H1 (cell line): Measurements from ENCODE around the gene CLEC7A. TPM values are rescaled to one million over a fixed set of nuclear protein-coding genes. Genes with fewer than 3 reads are reported as not detected.

ENCODE experiments used
- CTCF ChIA-PET: fragments of 300-600 bp; sonication (Branson Sonifier 250); formaldehyde crosslinking; loops from one replicate; lab custom pipeline; 2021; ENCODE audit not compliant: partially characterized antibody; lab: Charles Lee
- POLR2A ChIA-PET: fragments of 300-600 bp; sonication (Branson Sonifier 250); formaldehyde crosslinking; loops from one replicate; lab custom pipeline; 2021; ENCODE audit warnings: inconsistent platforms; ENCODE audit not compliant: partially characterized antibody; lab: Charles Lee
- DNase-seq, 2 experiments: peaks; one replicate each; pipeline versions ENCODE4 v3.0.0 to v3.0.0-alpha.2; 2010 to 2022; ENCODE audit warnings: low spot score in 2 of 2, low read depth in 1 of 2, mixed read lengths in 1 of 2
- FAIRE-seq: peaks from 2 replicates; lab custom pipeline; 2011; peaks lifted over from hg19 to GRCh38; lab: Jason Lieb, UNC
- H2AFZ ChIP-seq: 2 replicates; pipeline ENCODE4 v1.8.1; 2012; ENCODE audit warnings: low read length, inconsistent platforms
- H2AK5ac ChIP-seq: 2 replicates; pipeline ENCODE4 v1.6.1; 2013; ENCODE audit warnings: low read depth, low read length
- H2BK120ac ChIP-seq: replicated peaks from 2 replicates; pipeline ENCODE3; 2013; ENCODE audit warnings: low read depth, low read length, inconsistent platforms
- H2BK12ac ChIP-seq: 2 replicates; pipeline ENCODE4 v1.6.1; 2013; ENCODE audit warnings: low read depth, low read length
- H2BK15ac ChIP-seq: 2 replicates; pipeline ENCODE4 v1.6.1; 2013; ENCODE audit warnings: low read length
- H2BK20ac ChIP-seq: 2 replicates; pipeline ENCODE4 v1.6.1; 2013; ENCODE audit warnings: low read length
- H2BK5ac ChIP-seq: 2 replicates; pipeline ENCODE4 v1.6.1; 2013; ENCODE audit warnings: low read depth, low read length
- H3K14ac ChIP-seq: 2 replicates; pipeline ENCODE4 v1.6.1; 2013; ENCODE audit warnings: inconsistent platforms; ENCODE audit not compliant: insufficient read length
- H3K18ac ChIP-seq: 2 replicates; pipeline ENCODE4 v1.6.1; 2013; ENCODE audit warnings: low read length; ENCODE audit errors: extremely low read depth
- H3K23ac ChIP-seq: 2 replicates; pipeline ENCODE4 v1.6.1; 2013; ENCODE audit warnings: inconsistent platforms; ENCODE audit not compliant: insufficient read length
- H3K23me2 ChIP-seq: 2 replicates; pipeline ENCODE4 v1.6.1; 2013; ENCODE audit warnings: low read depth, low read length
- H3K27ac ChIP-seq: 2 replicates; pipeline ENCODE4 v1.6.1; 2011; ENCODE audit warnings: low read depth, low read length, inconsistent platforms
- H3K27me3 ChIP-seq, 4 experiments: replicated peaks in 1 of 4; 1 replicate in 1 of 4; 2 replicates in 3 of 4; pipeline versions ENCODE4 v1.6.1 to v1.8.1; 2011 to 2013; ENCODE audit warnings: low read length in 3 of 4, mild to moderate bottlenecking in 3 of 4, inconsistent platforms in 2 of 4, mixed read lengths in 2 of 4, moderate library complexity in 1 of 4; ENCODE audit not compliant: control insufficient read depth in 3 of 4, insufficient read depth in 3 of 4; ENCODE audit errors: extremely low read depth in 1 of 4
- H3K36me3 ChIP-seq, 4 experiments: 2 replicates each; pipeline versions ENCODE4 v1.6.1 to v1.8.1; 2011 to 2013; ENCODE audit warnings: mild to moderate bottlenecking in 4 of 4, low read length in 3 of 4, moderate library complexity in 2 of 4, control low read depth in 1 of 4, inconsistent platforms in 1 of 4; ENCODE audit not compliant: insufficient read depth in 4 of 4, control insufficient read depth in 2 of 4
- H3K4ac ChIP-seq: replicated peaks from 2 replicates; pipeline ENCODE3; 2013; ENCODE audit warnings: low read length, low read depth, mixed read lengths, inconsistent platforms; ENCODE audit not compliant: insufficient read length
- H3K4me1 ChIP-seq, 4 experiments: replicated peaks in 1 of 4; 1 replicate in 1 of 4; 2 replicates in 3 of 4; pipeline versions ENCODE4 v1.6.1 to v1.8.1; 2011 to 2013; ENCODE audit warnings: low read length in 3 of 4, inconsistent platforms in 2 of 4, mixed read lengths in 1 of 4; ENCODE audit not compliant: insufficient read depth in 4 of 4, control insufficient read depth in 3 of 4
- H3K4me2 ChIP-seq, 2 experiments: 2 replicates each; pipeline versions ENCODE4 v1.6.1 to v1.8.1; 2011 to 2013; ENCODE audit warnings: low read depth in 2 of 2, low read length in 2 of 2, control low read depth in 1 of 2, inconsistent platforms in 1 of 2, mild to moderate bottlenecking in 1 of 2; ENCODE audit not compliant: insufficient read depth in 1 of 2
- H3K4me3 ChIP-seq, 4 experiments: fragments of 200-600, 300-600 bp in 1 of 4; sonication (generic), shearing (Covaris generic), sonication (Bioruptor Twin) in 1 of 4; 2 replicates each; pipeline versions ENCODE4 v1.5.1 to v1.8.1; 2011 to 2016; ENCODE audit warnings: low read length in 4 of 4, low read depth in 3 of 4, control low read depth in 2 of 4, inconsistent platforms in 2 of 4, mild to moderate bottlenecking in 2 of 4, mixed read lengths in 1 of 4, moderate library complexity in 1 of 4; ENCODE audit not compliant: insufficient read depth in 2 of 4; ENCODE audit errors: extremely low read depth in 1 of 4
- H3K56ac ChIP-seq: replicated peaks from 2 replicates; pipeline ENCODE3; 2013; ENCODE audit warnings: low read depth, mild to moderate bottlenecking, mixed read lengths, low read length, inconsistent platforms; ENCODE audit not compliant: insufficient read length
- H3K79me1 ChIP-seq: 2 replicates; pipeline ENCODE4 v1.6.1; 2013; ENCODE audit warnings: low read depth, low read length, control low read depth
- H3K79me2 ChIP-seq, 2 experiments: 2 replicates each; pipeline versions ENCODE4 v1.6.1 to v1.8.1; 2012 to 2013; ENCODE audit warnings: low read length in 2 of 2, mild to moderate bottlenecking in 2 of 2, inconsistent platforms in 1 of 2; ENCODE audit not compliant: insufficient read depth in 2 of 2, control insufficient read depth in 1 of 2
- H3K9ac ChIP-seq, 4 experiments: replicated peaks in 1 of 4; 1 replicate in 1 of 4; 2 replicates in 3 of 4; pipeline versions ENCODE4 v1.6.1 to v1.8.1; 2011 to 2013; ENCODE audit warnings: low read depth in 3 of 4, low read length in 3 of 4, control low read depth in 2 of 4, mild to moderate bottlenecking in 2 of 4, moderate library complexity in 2 of 4, inconsistent platforms in 1 of 4; ENCODE audit errors: extremely low read depth in 1 of 4
- H3K9me3 ChIP-seq, 2 experiments: 2 replicates each; pipeline versions ENCODE4 v1.6.1 to v1.8.1; 2012 to 2013; ENCODE audit warnings: mild to moderate bottlenecking in 2 of 2, moderate library complexity in 2 of 2, control low read depth in 1 of 2, inconsistent platforms in 1 of 2, low read depth in 1 of 2, low read length in 1 of 2, mixed read lengths in 1 of 2; ENCODE audit not compliant: insufficient read depth in 2 of 2
- H4K20me1 ChIP-seq, 2 experiments: replicated peaks in 1 of 2; 2 replicates each; pipeline versions ENCODE3 to v1.8.1; 2011 to 2013; ENCODE audit warnings: inconsistent platforms in 2 of 2, low read length in 2 of 2, mild to moderate bottlenecking in 1 of 2; ENCODE audit not compliant: insufficient read depth in 2 of 2, control insufficient read depth in 1 of 2
- H4K5ac ChIP-seq: 2 replicates; pipeline ENCODE4 v1.6.1; 2013; ENCODE audit warnings: low read length, low read depth, mixed read lengths, inconsistent platforms; ENCODE audit not compliant: insufficient read length
- H4K8ac ChIP-seq: 2 replicates; pipeline ENCODE4 v1.8.0; 2013; ENCODE audit warnings: mild to moderate bottlenecking, moderate library complexity, low read length, inconsistent platforms; ENCODE audit not compliant: insufficient read depth; ENCODE audit errors: extremely low read depth
- H4K91ac ChIP-seq: replicated peaks from 2 replicates; pipeline ENCODE3; 2013; ENCODE audit warnings: low read length, mixed read lengths, inconsistent platforms; ENCODE audit not compliant: insufficient read length
- CHD1 ChIP-seq: IDR thresholded peaks from 2 replicates; pipeline ENCODE4 v1.6.1; 2012; ENCODE audit warnings: low read depth, low read length, improper control_type of control experiment
- CHD2 ChIP-seq: IDR thresholded peaks from 2 replicates; pipeline ENCODE4 v1.6.1; 2012; ENCODE audit warnings: low read length, improper control_type of control experiment
- GTF2F1 ChIP-seq: IDR thresholded peaks from 2 replicates; pipeline ENCODE4 v1.6.1; 2012; ENCODE audit warnings: low read depth, low read length, improper control_type of control experiment, borderline replicate concordance
- HDAC6 ChIP-seq: IDR thresholded peaks from one replicate; pipeline ENCODE4 v1.7.1; 2012; ENCODE audit warnings: low read depth, mild to moderate bottlenecking, inconsistent platforms, low read length, moderate library complexity
- MAFK ChIP-seq: IDR thresholded peaks from 2 replicates; pipeline ENCODE4 v1.6.1; 2012; ENCODE audit warnings: low read depth, mild to moderate bottlenecking, improper control_type of control experiment, low read length
- NANOG ChIP-seq: IDR thresholded peaks from 2 replicates; pipeline ENCODE4 v1.6.1; 2011; ENCODE audit warnings: low read length, low read depth, mild to moderate bottlenecking, inconsistent platforms; ENCODE audit not compliant: insufficient read depth, poor library complexity, severe bottlenecking
- RXRA ChIP-seq: IDR thresholded peaks from 2 replicates; pipeline ENCODE4 v1.6.1; 2011; ENCODE audit warnings: low read depth, mild to moderate bottlenecking, low read length, moderate library complexity; ENCODE audit not compliant: insufficient read depth
- WGBS, 2 experiments: shearing (Covaris generic) in 1 of 2; methylation state at CpG; one replicate each; pipeline versions ENCODE4 v1.1.6 to v1.1.7; 2013 to 2015; ENCODE audit warnings: low lambda C conversion rate in 2 of 2, mixed read lengths in 2 of 2, inconsistent platforms in 1 of 2, low coverage in 1 of 2, missing lambda C conversion rate in 1 of 2; ENCODE audit not compliant: insufficient replicate concordance in 2 of 2, insufficient coverage in 1 of 2, insufficient read length in 1 of 2; ENCODE audit errors: extremely low coverage in 1 of 2, missing lambda C conversion rate in 1 of 2; 5-methylcytosine and 5-hydroxymethylcytosine counted together
- polyA plus RNA-seq, 7 experiments: library from polyadenylated mRNA; depleted of rRNA in 3 of 7; stranded (reverse) in 5 of 7; unstranded in 2 of 7; fragments of >200 nt in 5 of 7; fragments of 200-250 nt in 2 of 7; gene quantifications; 1 replicate in 5 of 7; 2 replicates in 1 of 7; 4 replicates in 1 of 7; pipeline versions ENCODE4 v1.2.1 to v1.2.3, GENCODE V29; 2011 to 2013; ENCODE audit warnings: missing spikeins in 2 of 7, mixed read lengths in 2 of 7
- total RNA-seq: library from RNA; stranded (reverse); fragmentation: NEBNext Ultra II Directional; extraction: Animal tissue kit (Norgen Biotek cat#: 25700); gene quantifications from 2 replicates; pipeline ENCODE4 v1.2.1, GENCODE V29; 2021
- TF ChIP-seq, protein P1 (sequence below), 3 experiments: IDR thresholded peaks; 1 replicate in 2 of 3; 2 replicates in 1 of 3; pipeline versions ENCODE4 v1.5.1 to v1.6.1; 2011; ENCODE audit warnings: low read length in 3 of 3, mild to moderate bottlenecking in 3 of 3, inconsistent platforms in 2 of 3, low read depth in 1 of 3, moderate library complexity in 1 of 3; ENCODE audit not compliant: insufficient read depth in 1 of 3; ENCODE audit errors: control extremely low read depth in 1 of 3
- TF ChIP-seq, protein P2 (sequence below): IDR thresholded peaks from 2 replicates; pipeline ENCODE4 v1.6.1; 2011; ENCODE audit warnings: low read length, improper control_type of control experiment

Gene CLEC7A
- total and polyA plus RNA-seq, 2 of the 8 experiments (the other 6 are each of a cell fraction or from before 2014, with no cell fraction given): 0.09 to 0.15 TPM

DNA sequence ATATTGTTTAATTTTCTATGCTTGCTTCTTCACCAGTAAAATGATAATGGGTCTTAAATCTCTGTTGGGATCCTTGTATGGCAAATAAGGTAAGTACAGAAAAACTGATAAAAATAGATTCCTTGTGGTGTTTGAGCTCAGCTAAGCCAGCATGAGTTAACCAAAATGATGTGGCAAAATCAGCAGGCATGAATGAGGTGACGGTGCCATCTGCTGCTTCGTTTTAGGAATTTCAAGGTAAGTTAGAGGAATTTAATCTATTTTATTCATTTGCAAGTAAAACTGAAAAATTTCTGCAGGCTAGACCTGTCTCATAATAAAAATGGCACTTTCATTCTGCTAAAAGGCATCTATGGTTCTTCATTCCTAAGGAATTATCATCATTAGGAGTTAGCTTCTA is 10.0 kb upstream of the CLEC7A start:
- H3K4me2 ChIP-seq: no peak overlapping the region
- no peak overlapping the region for H3K4ac ChIP-seq
- 13% methylated on average over 2 of the region's 2 CpGs; no CpG with 5 or more reads in 1 of the 2 experiments for WGBS, 2 experiments
- no peak overlapping the region for H3K27ac ChIP-seq
- ChIA-PET CTCF (interaction anchor here (0.6 to 4.6 kb wide), 40 partner anchors 8 to 391 kb away, joined by 3 to 74 read pairs (median 4); partner anchors contain the start of genes CLEC12B, CLEC2A, CLEC7A and CLEC9A), POLR2A (no interaction called here)
- no peak overlapping the region for H3K14ac ChIP-seq
- H3K4me1 ChIP-seq: no peaks in the 10 kb centered on the region
- no peaks in the 10 kb centered on the region for H3K9me3 ChIP-seq
- H2BK120ac ChIP-seq: no peak overlapping the region
- no peak overlapping the region for H2BK20ac ChIP-seq
- no peaks in the 10 kb centered on the region for H3K27me3 ChIP-seq
- H2BK15ac ChIP-seq: no peak overlapping the region
- no peak overlapping the region for H4K8ac ChIP-seq
- H2BK12ac ChIP-seq: no peak overlapping the region
- H3K4me3 ChIP-seq: no peak overlapping the region
- no peaks in the 10 kb centered on the region for H3K23me2 ChIP-seq
- H2BK5ac ChIP-seq: no peak overlapping the region
- H3K23ac ChIP-seq: no peak overlapping the region
- DNase-seq (peak in 1 of 2 experiments; percentile 29), FAIRE-seq (peak; percentile 97)
- H3K79me2 ChIP-seq: no peaks in the 10 kb centered on the region
- no peak overlapping the region for H4K91ac ChIP-seq
- H4K5ac ChIP-seq: no peak overlapping the region
- H2AFZ ChIP-seq: no peak overlapping the region
- H3K79me1 ChIP-seq: no peaks in the 10 kb centered on the region
- no peak overlapping the region for H3K56ac ChIP-seq
- no peak overlapping the region for H3K18ac ChIP-seq
- H3K36me3 ChIP-seq: no peaks in the 10 kb centered on the region
- H3K9ac ChIP-seq: no peak overlapping the region
- no peaks in the 10 kb centered on the region for H4K20me1 ChIP-seq
- no peak overlapping the region for H2AK5ac ChIP-seq
- TF ChIP-seq, protein P1, sequence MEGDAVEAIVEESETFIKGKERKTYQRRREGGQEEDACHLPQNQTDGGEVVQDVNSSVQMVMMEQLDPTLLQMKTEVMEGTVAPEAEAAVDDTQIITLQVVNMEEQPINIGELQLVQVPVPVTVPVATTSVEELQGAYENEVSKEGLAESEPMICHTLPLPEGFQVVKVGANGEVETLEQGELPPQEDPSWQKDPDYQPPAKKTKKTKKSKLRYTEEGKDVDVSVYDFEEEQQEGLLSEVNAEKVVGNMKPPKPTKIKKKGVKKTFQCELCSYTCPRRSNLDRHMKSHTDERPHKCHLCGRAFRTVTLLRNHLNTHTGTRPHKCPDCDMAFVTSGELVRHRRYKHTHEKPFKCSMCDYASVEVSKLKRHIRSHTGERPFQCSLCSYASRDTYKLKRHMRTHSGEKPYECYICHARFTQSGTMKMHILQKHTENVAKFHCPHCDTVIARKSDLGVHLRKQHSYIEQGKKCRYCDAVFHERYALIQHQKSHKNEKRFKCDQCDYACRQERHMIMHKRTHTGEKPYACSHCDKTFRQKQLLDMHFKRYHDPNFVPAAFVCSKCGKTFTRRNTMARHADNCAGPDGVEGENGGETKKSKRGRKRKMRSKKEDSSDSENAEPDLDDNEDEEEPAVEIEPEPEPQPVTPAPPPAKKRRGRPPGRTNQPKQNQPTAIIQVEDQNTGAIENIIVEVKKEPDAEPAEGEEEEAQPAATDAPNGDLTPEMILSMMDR (IDR thresholded peaks at IDR 0.05; ENCODE audit: control extremely low read depth in 1 of 3, insufficient read depth in 1 of 3, low read depth in 1 of 3, low read length in 3 of 3): peak in 2 of 3 experiments; percentile 56 to 80; a peak in 3 of 4 replicates
- TF ChIP-seq HDAC6 (no peak), CHD2 (no peak), CHD1 (no peak), MAFK (peak; percentile 60; the same call in 1 of the 2 replicates), GTF2F1 (no peak), RXRA (no peak), NANOG (no peak)
- TF ChIP-seq, protein P2, sequence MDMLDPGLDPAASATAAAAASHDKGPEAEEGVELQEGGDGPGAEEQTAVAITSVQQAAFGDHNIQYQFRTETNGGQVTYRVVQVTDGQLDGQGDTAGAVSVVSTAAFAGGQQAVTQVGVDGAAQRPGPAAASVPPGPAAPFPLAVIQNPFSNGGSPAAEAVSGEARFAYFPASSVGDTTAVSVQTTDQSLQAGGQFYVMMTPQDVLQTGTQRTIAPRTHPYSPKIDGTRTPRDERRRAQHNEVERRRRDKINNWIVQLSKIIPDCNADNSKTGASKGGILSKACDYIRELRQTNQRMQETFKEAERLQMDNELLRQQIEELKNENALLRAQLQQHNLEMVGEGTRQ: no peak
